ENCODE results near the gene ZNF675. TPM values are rescaled to one million over a fixed set of nuclear protein-coding genes. Genes with fewer than 3 reads are reported as not detected.
"Not testable (repeated sequence)": the region's sequence is repeated elsewhere in the genome, so short reads cannot be mapped to it uniquely, and the experiment has no call there.

Gene ZNF675
- total RNA-seq, 1 donor from 2014 or later, result 36.5 TPM

DNA sequence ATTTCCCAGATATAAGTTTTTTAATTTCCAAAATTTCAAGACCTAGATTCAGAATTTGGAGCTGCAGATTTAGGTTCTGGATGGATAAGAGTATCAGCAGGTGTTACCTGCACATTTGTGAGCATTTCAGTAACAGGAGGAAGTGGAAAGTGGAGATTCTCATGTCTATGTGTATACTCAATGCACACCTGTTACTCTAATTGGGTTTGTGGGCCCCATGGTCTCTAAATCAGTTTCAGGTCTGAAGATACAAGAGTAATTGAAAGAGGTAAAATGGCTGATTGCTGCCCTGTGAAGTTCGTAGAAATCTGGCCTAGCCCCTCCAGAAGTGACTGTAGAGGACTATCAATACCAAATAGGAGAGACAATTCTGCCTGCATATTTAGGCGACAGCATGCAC lies 13.9 kb downstream of the ZNF675 start:
- H3K4me1 Mint-ChIP-seq (ENCODE audit: low read depth, unreplicated experiment), result peaks cover 2% of the 10 kb centered on the region
- no peak overlapping the region for H3K4me3 Mint-ChIP-seq (ENCODE audit: unreplicated experiment)
- DNase-seq, result no peak
- no peak for TF ChIP-seq CTCF (IDR thresholded peaks at IDR 0.05; ENCODE audit: partially characterized antibody, unreplicated experiment)
- H3K36me3 Mint-ChIP-seq (ENCODE audit: unreplicated experiment), result peaks cover 22% of the 10 kb centered on the region
- H3K27ac Mint-ChIP-seq (ENCODE audit: unreplicated experiment), result no peak overlapping the region
- no peaks in the 10 kb centered on the region for H3K27me3 Mint-ChIP-seq (ENCODE audit: unreplicated experiment)
- peaks cover 15% of the 10 kb centered on the region for H3K9me3 Mint-ChIP-seq (ENCODE audit: unreplicated experiment)

- Mint-ChIP-seq H3K36me3 (ENCODE audit: unreplicated experiment) (peaks cover 21% of the 10 kb centered on the region), H3K9me3 (ENCODE audit: unreplicated experiment) (peaks cover 11% of the 10 kb centered on the region)
- H3K27me3 Mint-ChIP-seq (ENCODE audit: unreplicated experiment); DNase-seq; H3K4me3 Mint-ChIP-seq (ENCODE audit: unreplicated experiment); H3K4me1 Mint-ChIP-seq (ENCODE audit: low read depth, unreplicated experiment); H3K27ac Mint-ChIP-seq (ENCODE audit: unreplicated experiment): not testable (repeated sequence)
Observed at GRCh38 chr19:23668606-23669005, 18.4 kb downstream of the ZNF675 start.

DNA sequence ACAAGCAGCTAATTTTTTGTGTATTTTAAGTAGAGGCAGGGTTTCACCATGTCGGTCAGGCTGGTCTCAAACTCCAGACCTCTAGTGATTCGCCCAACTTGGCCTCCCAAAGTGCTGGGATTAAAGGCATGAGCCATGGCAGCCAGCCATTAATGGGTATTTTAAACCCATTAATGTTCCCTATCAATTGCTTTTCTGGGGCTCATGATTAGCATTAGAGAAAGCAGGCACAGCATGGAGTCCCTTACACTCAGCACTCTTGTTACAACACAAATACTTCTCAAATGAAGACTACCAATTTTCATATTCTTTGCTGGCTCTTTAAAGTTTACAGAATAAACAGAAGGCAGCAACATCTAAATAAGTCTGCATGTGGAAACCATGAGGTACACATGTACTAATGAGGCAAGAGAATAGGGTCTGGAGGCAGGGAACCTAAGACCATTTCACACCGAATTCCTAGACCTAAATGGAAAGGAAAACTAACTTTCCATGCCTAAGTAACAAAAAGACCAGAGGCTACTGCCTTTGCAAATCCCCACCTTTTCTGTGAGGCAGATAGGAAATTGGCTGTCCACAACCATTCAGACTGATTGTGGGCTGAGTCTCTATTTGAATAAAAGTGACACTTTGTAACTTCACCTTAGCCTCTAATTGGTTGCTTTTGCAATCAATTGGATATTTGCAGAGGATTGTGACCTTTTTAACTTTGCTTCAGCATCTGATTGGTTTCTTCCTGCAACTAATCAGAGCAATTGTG lies 21.2 kb downstream of the ZNF675 start:
- H3K36me3 Mint-ChIP-seq (ENCODE audit: unreplicated experiment), result peaks cover 38% of the 10 kb centered on the region
- H3K27ac Mint-ChIP-seq (ENCODE audit: unreplicated experiment), result no peak overlapping the region
- peaks cover 11% of the 10 kb centered on the region for H3K9me3 Mint-ChIP-seq (ENCODE audit: unreplicated experiment)

DNA sequence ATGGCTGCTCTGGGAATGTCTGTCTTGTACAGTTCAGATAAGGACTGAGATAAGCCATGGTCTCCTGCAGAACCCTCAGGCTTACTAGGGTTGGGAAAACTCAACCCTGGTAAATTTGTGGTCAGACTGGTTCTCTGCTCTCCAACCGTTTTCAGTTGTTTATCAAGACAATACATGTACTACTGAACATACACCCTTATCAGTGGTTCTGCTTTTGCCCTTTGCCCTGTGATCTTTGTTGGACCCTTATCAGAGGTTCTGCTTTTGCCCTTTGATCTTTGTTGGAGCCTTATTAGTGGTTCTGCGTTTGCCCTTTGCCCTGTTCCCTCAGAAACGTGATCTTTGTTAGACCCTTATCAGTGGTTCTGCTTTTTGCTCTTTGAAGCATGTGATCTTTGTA lies 37.2 kb downstream of the ZNF675 start:
- H3K27me3 Mint-ChIP-seq (ENCODE audit: unreplicated experiment); H3K4me1 Mint-ChIP-seq (ENCODE audit: low read depth, unreplicated experiment); H3K9me3 Mint-ChIP-seq (ENCODE audit: unreplicated experiment); H3K4me3 Mint-ChIP-seq (ENCODE audit: unreplicated experiment); H3K27ac Mint-ChIP-seq (ENCODE audit: unreplicated experiment); DNase-seq: not testable (repeated sequence)
- H3K36me3 Mint-ChIP-seq (ENCODE audit: unreplicated experiment), result peaks cover 43% of the 10 kb centered on the region

More for the DNA sequence above, 21.2 kb downstream of the ZNF675 start:
- DNase-seq, result no peak
- Mint-ChIP-seq H3K27me3 (ENCODE audit: unreplicated experiment) (peaks cover 4% of the 10 kb centered on the region), H3K4me1 (ENCODE audit: low read depth, unreplicated experiment) (peaks cover 3% of the 10 kb centered on the region), H3K4me3 (ENCODE audit: unreplicated experiment) (no peak overlapping the region)
- TF ChIP-seq CTCF (IDR thresholded peaks at IDR 0.05; ENCODE audit: partially characterized antibody, unreplicated experiment), result no peak

Other genes with a start within 250 kb of the ZNF675 start
- 8.1 TPM for gene ZNF681, start 71.7 kb upstream of the ZNF675 start, total RNA-seq (ENCODE audit: unreplicated experiment)
- gene ZNF726, start 227.7 kb upstream of the ZNF675 start, total RNA-seq (ENCODE audit: unreplicated experiment), result 11.5 TPM

All from glutamatergic neuron (in vitro differentiated cells).